Hepatocyte (in vitro differentiated cells): ENCODE data around the gene ERMAP. TPM values are rescaled to one million over a fixed set of nuclear protein-coding genes. Genes with fewer than 3 reads are reported as not detected.

Experiments used
- DNase-seq: peaks from one replicate; pipeline ENCODE4 v3.0.0-alpha.2; 2016; ENCODE audit warnings: low spot score
- H2AFZ ChIP-seq: fragments of 200-600 bp; sonication (generic); 2 replicates; pipeline ENCODE4 v1.6.0; 2016; ENCODE audit warnings: antibody characterized with exemption, mild to moderate bottlenecking
- H3K27ac ChIP-seq: fragments of 200-600 bp; sonication (generic); 2 replicates; pipeline ENCODE4 v1.5.1; 2016; ENCODE audit warnings: mild to moderate bottlenecking
- H3K27me3 ChIP-seq: fragments of 200-600 bp; sonication (generic); 2 replicates; pipeline ENCODE4 v1.6.1; 2016
- H3K36me3 ChIP-seq: fragments of 200-600 bp; sonication (generic); replicated peaks from 2 replicates; pipeline ENCODE4 v1.5.1; 2016; ENCODE audit warnings: low read depth; ENCODE audit not compliant: insufficient read depth
- H3K4me1 ChIP-seq: fragments of 200-600 bp; sonication (generic); 2 replicates; pipeline ENCODE4 v1.5.1; 2016; ENCODE audit warnings: mild to moderate bottlenecking, moderate library complexity; ENCODE audit not compliant: insufficient read depth
- H3K4me2 ChIP-seq: fragments of 200-600 bp; sonication (generic); 2 replicates; pipeline ENCODE4 v1.6.0; 2016
- H3K4me3 ChIP-seq: fragments of 200-600 bp; sonication (generic); 2 replicates; pipeline ENCODE4 v1.5.1; 2016; ENCODE audit warnings: mild to moderate bottlenecking
- H3K79me2 ChIP-seq: fragments of 200-600 bp; sonication (generic); 2 replicates; pipeline ENCODE4 v1.6.0; 2017; ENCODE audit warnings: mild to moderate bottlenecking
- H3K9me2 ChIP-seq: fragments of 200-600 bp; sonication (generic); replicated peaks from 2 replicates; pipeline ENCODE4 v1.6.0; 2017; ENCODE audit warnings: mild to moderate bottlenecking; ENCODE audit not compliant: insufficient read depth
- H3K9me3 ChIP-seq: fragments of 200-600 bp; sonication (generic); 2 replicates; pipeline ENCODE4 v1.5.1; 2016; ENCODE audit warnings: low read depth, mild to moderate bottlenecking
- H4K20me1 ChIP-seq: fragments of 200-600 bp; sonication (generic); 2 replicates; pipeline ENCODE4 v1.6.0; 2016; ENCODE audit warnings: mild to moderate bottlenecking; ENCODE audit not compliant: insufficient read depth, poor library complexity, severe bottlenecking
- CTCF ChIP-seq: fragments of 200-600 bp; sonication (generic); IDR thresholded peaks from 2 replicates; pipeline ENCODE4 v1.5.1; 2016; ENCODE audit warnings: antibody characterized with exemption, mild to moderate bottlenecking; ENCODE audit not compliant: poor library complexity
- EZH2 ChIP-seq: fragments of 200-600 bp; sonication (generic); IDR thresholded peaks from 2 replicates; pipeline ENCODE4 v1.6.1; 2016; ENCODE audit warnings: antibody characterized with exemption, mild to moderate bottlenecking, borderline replicate concordance
- EZH2phosphoT487 ChIP-seq: fragments of 200-600 bp; sonication (generic); IDR thresholded peaks from one replicate; pipeline ENCODE4 v1.6.1; 2018; ENCODE audit warnings: antibody characterized with exemption, mild to moderate bottlenecking, low read depth, moderate library complexity; ENCODE audit not compliant: unreplicated experiment, severe bottlenecking
- WGBS: methylation state at CpG from one replicate; pipeline ENCODE4 v1.1.6; 2016; ENCODE audit warnings: low lambda C conversion rate; ENCODE audit errors: missing lambda C conversion rate; 5-methylcytosine and 5-hydroxymethylcytosine counted together
- polyA plus RNA-seq: library from polyadenylated mRNA; unstranded; fragments of >200 nt; fragmentation: Nextera tagmentation; extraction: Ambion mirVana; gene quantifications from 2 replicates; pipeline ENCODE4 v1.2.1, GENCODE V29; 2016
- total RNA-seq: library from RNA; depleted of rRNA; stranded (reverse); fragments of >200 nt; gene quantifications from 2 replicates; pipeline ENCODE4 v1.2.3, GENCODE V29; 2014

Gene ERMAP
- total and polyA plus RNA-seq, 2 experiments from 2014 or later = 6.2 to 20.4 TPM

GRCh38 chr1:42824481-42825035 lies 7.6 kb downstream of the ERMAP start:
- peaks cover 8% of the 10 kb centered on the region for H3K79me2 ChIP-seq
- H2AFZ ChIP-seq = no peak overlapping the region
- 94% methylated on average over 4 of the region's 4 CpGs for WGBS
- no peak overlapping the region for H3K4me2 ChIP-seq
- DNase-seq = no peak
- peaks cover 8% of the 10 kb centered on the region for H3K4me1 ChIP-seq
- no peaks in the 10 kb centered on the region for H3K9me2 ChIP-seq
- no peaks in the 10 kb centered on the region for H3K36me3 ChIP-seq
- H3K4me3 ChIP-seq = no peak overlapping the region
- TF ChIP-seq CTCF (no peak), EZH2 (no peak), EZH2phosphoT487 (no peak)
- H3K27ac ChIP-seq = no peak overlapping the region
- no peaks in the 10 kb centered on the region for H3K9me3 ChIP-seq
- H3K27me3 ChIP-seq = no peaks in the 10 kb centered on the region
- no peaks in the 10 kb centered on the region for H4K20me1 ChIP-seq

- H3K4me3 ChIP-seq = no peak overlapping the region
- H3K9me2 ChIP-seq = no peaks in the 10 kb centered on the region
- no peaks in the 10 kb centered on the region for H3K36me3 ChIP-seq
- H2AFZ ChIP-seq = no peak overlapping the region
- TF ChIP-seq EZH2 (no peak), EZH2phosphoT487 (no peak), CTCF (no peak)
- H3K4me2 ChIP-seq = no peak overlapping the region
- H3K4me1 ChIP-seq = peaks cover 8% of the 10 kb centered on the region
- H3K27me3 ChIP-seq = no peaks in the 10 kb centered on the region
- DNase-seq = no peak
- no peak overlapping the region for H3K27ac ChIP-seq
- peaks cover 2% of the 10 kb centered on the region for H3K79me2 ChIP-seq
- 76% methylated on average over 10 of the region's 10 CpGs for WGBS
- H3K9me3 ChIP-seq = no peaks in the 10 kb centered on the region
- no peaks in the 10 kb centered on the region for H4K20me1 ChIP-seq
Measured at GRCh38 chr1:42825036-42825851, 8.3 kb downstream of the ERMAP start.

- Histone ChIP-seq H2AFZ (no peak overlapping the region), H3K9me2 (no peaks in the 10 kb centered on the region), H3K4me2 (no peak overlapping the region), H3K36me3 (no peaks in the 10 kb centered on the region), H3K9me3 (no peaks in the 10 kb centered on the region), H3K27me3 (no peaks in the 10 kb centered on the region), H3K79me2 (no peaks in the 10 kb centered on the region), H3K4me1 (no peaks in the 10 kb centered on the region), H3K4me3 (no peak overlapping the region), H4K20me1 (no peaks in the 10 kb centered on the region), H3K27ac (no peak overlapping the region)
- DNase-seq = no peak
- no peak for TF ChIP-seq EZH2phosphoT487
- no peak for TF ChIP-seq CTCF
- no peak for TF ChIP-seq EZH2
- 93% methylated on average over 17 of the region's 17 CpGs for WGBS
Measured at GRCh38 chr1:42830631-42831030, 13.7 kb downstream of the ERMAP start.

GRCh38 chr1:42831273-42831672 lies 14.4 kb downstream of the ERMAP start:
- Histone ChIP-seq H3K9me3 (no peaks in the 10 kb centered on the region), H3K27me3 (no peaks in the 10 kb centered on the region), H2AFZ (no peak overlapping the region), H4K20me1 (no peaks in the 10 kb centered on the region), H3K4me2 (no peak overlapping the region), H3K79me2 (no peaks in the 10 kb centered on the region), H3K27ac (no peak overlapping the region), H3K4me1 (no peaks in the 10 kb centered on the region), H3K4me3 (no peak overlapping the region), H3K36me3 (no peaks in the 10 kb centered on the region), H3K9me2 (no peaks in the 10 kb centered on the region)
- TF ChIP-seq CTCF (no peak), EZH2 (no peak), EZH2phosphoT487 (no peak)
- DNase-seq = no peak
